MG63 (cell line): ENCODE results near the gene CFAP45. TPM values are rescaled to one million over a fixed set of nuclear protein-coding genes. Genes with fewer than 3 reads are reported as not detected.
A peak's percentile ranks its signal among the peaks of the same experiment; 100 is the strongest.

Experiments
- DNase-seq: peaks from one replicate; pipeline ENCODE4 v3.0.0-alpha.2; 2020
- H3K27me3 ChIP-seq: fragments of 250-450 bp; sonication (Bioruptor Pico); 2 replicates; pipeline ENCODE4 v1.5.1; 2020; ENCODE audit warnings: mild to moderate bottlenecking, moderate library complexity
- H3K36me3 ChIP-seq: fragments of 250-450 bp; sonication (Bioruptor Pico); 2 replicates; pipeline ENCODE4 v1.5.1; 2020; ENCODE audit warnings: mild to moderate bottlenecking, moderate library complexity
- H3K4me3 ChIP-seq: fragments of 250-450 bp; sonication (Bioruptor Pico); 2 replicates; pipeline ENCODE4 v1.5.1; 2020; ENCODE audit warnings: mild to moderate bottlenecking, moderate library complexity
- H3K9me3 ChIP-seq: fragments of 250-450 bp; sonication (Bioruptor Pico); 2 replicates; pipeline ENCODE4 v1.5.1; 2020; ENCODE audit warnings: mild to moderate bottlenecking, moderate library complexity
- total RNA-seq: library from RNA; depleted of rRNA; stranded (reverse); fragments of >200 nt; shearing (Covaris generic); gene quantifications from 2 replicates; pipeline ENCODE4 v1.2.3, GENCODE V29; 2014; ENCODE audit warnings: low replicate concordance

Gene CFAP45
- total RNA-seq, 1 experiment from 2014 or later, result 0.10 TPM

- H3K4me3 ChIP-seq, result no peak overlapping the region
- no peak for DNase-seq
- no peaks in the 10 kb centered on the region for H3K9me3 ChIP-seq
- H3K27me3 ChIP-seq, result no peaks in the 10 kb centered on the region
- peaks cover 14% of the 10 kb centered on the region for H3K36me3 ChIP-seq
These were observed 28.6 kb upstream of the CFAP45 start for GRCh38 chr1:159928491-159929050.

GRCh38 chr1:159927849-159928431 lies 28.0 kb upstream of the CFAP45 start:
- H3K9me3 ChIP-seq, result no peaks in the 10 kb centered on the region
- H3K27me3 ChIP-seq, result no peaks in the 10 kb centered on the region
- no peak overlapping the region for H3K4me3 ChIP-seq
- peaks cover 20% of the 10 kb centered on the region for H3K36me3 ChIP-seq
- no peak for DNase-seq

GRCh38 chr1:159927211-159927848 lies 27.4 kb upstream of the CFAP45 start:
- H3K36me3 ChIP-seq, result peaks cover 26% of the 10 kb centered on the region
- no peak overlapping the region for H3K4me3 ChIP-seq
- DNase-seq, result no peak
- no peaks in the 10 kb centered on the region for H3K27me3 ChIP-seq
- H3K9me3 ChIP-seq, result no peaks in the 10 kb centered on the region

- H3K9me3 ChIP-seq, result no peaks in the 10 kb centered on the region
- peaks cover 43% of the 10 kb centered on the region for H3K36me3 ChIP-seq
- DNase-seq, result peak; percentile 39
- H3K4me3 ChIP-seq, result peak overlapping the region; percentile 83
- H3K27me3 ChIP-seq, result no peaks in the 10 kb centered on the region
These were observed 25.7 kb upstream of the CFAP45 start for GRCh38 chr1:159925719-159926078.

GRCh38 chr1:159924791-159925718 lies 25.1 kb upstream of the CFAP45 start, which contains the start of gene TAGLN2:
TAGLN2 (minus strand) TSS chr1:159925507; CDS start chr1:159920509, 4,998 bp downstream.
- Histone ChIP-seq H3K36me3 (peaks cover 49% of the 10 kb centered on the region), H3K27me3 (no peaks in the 10 kb centered on the region), H3K4me3 (peak within 1 kb of the TSS; percentile 83), H3K9me3 (no peaks in the 10 kb centered on the region)
- DNase-seq, result peak; percentile 95

GRCh38 chr1:159924025-159924790 lies 24.2 kb upstream of the CFAP45 start:
- Histone ChIP-seq H3K36me3 (peaks cover 57% of the 10 kb centered on the region), H3K27me3 (no peaks in the 10 kb centered on the region), H3K4me3 (peak overlapping the region; percentile 83), H3K9me3 (no peaks in the 10 kb centered on the region)
- DNase-seq, result peak; percentile 96

- no peaks in the 10 kb centered on the region for H3K27me3 ChIP-seq
- peaks cover 65% of the 10 kb centered on the region for H3K36me3 ChIP-seq
- peak; percentile 90 for DNase-seq
- no peaks in the 10 kb centered on the region for H3K9me3 ChIP-seq
- H3K4me3 ChIP-seq, result peak overlapping the region; percentile 83
These were observed 23.4 kb upstream of the CFAP45 start for GRCh38 chr1:159923203-159924024.

- Histone ChIP-seq H3K4me3 (peak overlapping the region; percentile 83), H3K27me3 (no peaks in the 10 kb centered on the region), H3K36me3 (peaks cover 73% of the 10 kb centered on the region), H3K9me3 (no peaks in the 10 kb centered on the region)
- DNase-seq, result peak; percentile 68
These were observed 22.7 kb upstream of the CFAP45 start for GRCh38 chr1:159922511-159923202.

- Histone ChIP-seq H3K9me3 (no peaks in the 10 kb centered on the region), H3K27me3 (no peaks in the 10 kb centered on the region), H3K36me3 (peaks cover 81% of the 10 kb centered on the region), H3K4me3 (peak overlapping the region; percentile 83)
- no peak for DNase-seq
These were observed 21.9 kb upstream of the CFAP45 start for GRCh38 chr1:159921700-159922504.

GRCh38 chr1:159921251-159921650 lies 21.3 kb upstream of the CFAP45 start:
- Histone ChIP-seq H3K36me3 (peaks cover 86% of the 10 kb centered on the region), H3K4me3 (no peak overlapping the region), H3K27me3 (no peaks in the 10 kb centered on the region), H3K9me3 (no peaks in the 10 kb centered on the region)
- no peak for DNase-seq

GRCh38 chr1:159920651-159921050 lies 20.7 kb upstream of the CFAP45 start:
- H3K36me3 ChIP-seq, result peaks cover 89% of the 10 kb centered on the region
- H3K4me3 ChIP-seq, result no peak overlapping the region
- H3K9me3 ChIP-seq, result no peaks in the 10 kb centered on the region
- no peak for DNase-seq
- H3K27me3 ChIP-seq, result no peaks in the 10 kb centered on the region

- no peak for DNase-seq
- H3K4me3 ChIP-seq, result no peak overlapping the region
- peaks cover 94% of the 10 kb centered on the region for H3K36me3 ChIP-seq
- H3K27me3 ChIP-seq, result no peaks in the 10 kb centered on the region
- no peaks in the 10 kb centered on the region for H3K9me3 ChIP-seq
These were observed 20.2 kb upstream of the CFAP45 start for GRCh38 chr1:159920202-159920601.

- DNase-seq, result no peak
- no peak overlapping the region for H3K4me3 ChIP-seq
- H3K36me3 ChIP-seq, result peaks cover 93% of the 10 kb centered on the region
- no peaks in the 10 kb centered on the region for H3K27me3 ChIP-seq
- no peaks in the 10 kb centered on the region for H3K9me3 ChIP-seq
These were observed 19.4 kb upstream of the CFAP45 start for GRCh38 chr1:159919236-159919865.
